Mammary epithelial cell (primary cell): ENCODE results near the gene CNTNAP4.

Source experiments
- CTCF ChIP-seq, 2 donors: IDR thresholded peaks in 1 of 2; conservative IDR thresholded peaks in 1 of 2; 2 replicates each; pipeline ENCODE4 v1.5.1; 2011 to 2012; ENCODE audit warnings: inconsistent platforms in 2 of 2, low read length in 2 of 2, mild to moderate bottlenecking in 2 of 2, control low read depth in 1 of 2, low read depth in 1 of 2; ENCODE audit not compliant: insufficient read depth in 1 of 2; ENCODE audit errors: extremely low read depth in 1 of 2
- EZH2 ChIP-seq: IDR thresholded peaks from 2 replicates; pipeline ENCODE4 v1.6.1; 2012; ENCODE audit warnings: low read length, inconsistent platforms, borderline replicate concordance

GRCh38 chr16:76541070-76541469 lies 263.9 kb downstream of the CNTNAP4 start:
- TF ChIP-seq CTCF (conservative IDR thresholded peaks at IDR 0.05 in 1 of 2, IDR thresholded peaks at IDR 0.05 in 1 of 2; ENCODE audit: extremely low read depth in 1 of 2, insufficient read depth in 1 of 2, low read depth in 1 of 2, low read length in 2 of 2) (no peak), EZH2 (no peak)
